Muscle of back (tissue), 11 donors: Measurements from ENCODE around the gene PVALB. TPM values are rescaled to one million over a fixed set of nuclear protein-coding genes. Genes with fewer than 3 reads are reported as not detected.
"Not testable (repeated sequence)": the region's sequence is repeated elsewhere in the genome, so short reads cannot be mapped to it uniquely, and the experiment has no call there.

Experiments used
- DNase-seq, 3 donors: peaks; one replicate each; pipeline versions ENCODE4 v3.0.0 to v3.0.0-alpha.2; 2013
- polyA plus RNA-seq, 10 donors: library from polyadenylated mRNA; unstranded; fragments of 120-200 nt; gene quantifications; one replicate each; pipeline ENCODE4 v1.2.1, GENCODE V29; 2013; ENCODE audit not compliant: insufficient read length in 10 of 10

Gene PVALB
- polyA plus RNA-seq, 10 donors, result 5.4 to 14.3 (median 9.1) TPM

- DNase-seq, result no peak
Measured at GRCh38 chr22:36759481-36760159, 57.2 kb downstream of the PVALB start.

DNA sequence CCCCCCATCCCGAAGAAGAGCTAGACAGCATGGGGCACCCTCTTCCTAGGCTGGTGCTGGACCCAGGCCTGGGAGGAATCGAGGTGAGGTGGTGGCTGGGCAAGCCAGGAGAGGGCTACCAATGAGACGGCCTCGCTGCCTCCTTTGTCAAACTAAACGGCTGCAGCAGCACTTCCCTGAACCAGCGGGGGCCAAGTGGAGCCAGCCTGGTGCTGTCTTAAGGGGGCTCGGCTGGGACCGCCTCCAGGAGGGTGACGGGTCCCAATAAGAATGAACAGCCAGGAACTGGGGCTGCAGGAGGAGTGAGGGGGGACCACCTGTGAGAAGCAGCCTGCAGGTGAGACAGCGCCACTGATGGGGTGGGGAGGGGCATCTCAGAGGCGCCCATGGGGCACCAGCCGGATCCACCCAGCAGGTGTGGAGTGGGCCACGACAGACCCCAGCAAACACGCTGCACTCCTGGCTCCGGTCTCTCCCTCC lies 58.0 kb downstream of the PVALB start:
- DNase-seq, result no peak

- DNase-seq, result peak; percentile 30 to 63 (median 33)
Measured at GRCh38 chr22:36757668-36758211, 59.1 kb downstream of the PVALB start.

DNA sequence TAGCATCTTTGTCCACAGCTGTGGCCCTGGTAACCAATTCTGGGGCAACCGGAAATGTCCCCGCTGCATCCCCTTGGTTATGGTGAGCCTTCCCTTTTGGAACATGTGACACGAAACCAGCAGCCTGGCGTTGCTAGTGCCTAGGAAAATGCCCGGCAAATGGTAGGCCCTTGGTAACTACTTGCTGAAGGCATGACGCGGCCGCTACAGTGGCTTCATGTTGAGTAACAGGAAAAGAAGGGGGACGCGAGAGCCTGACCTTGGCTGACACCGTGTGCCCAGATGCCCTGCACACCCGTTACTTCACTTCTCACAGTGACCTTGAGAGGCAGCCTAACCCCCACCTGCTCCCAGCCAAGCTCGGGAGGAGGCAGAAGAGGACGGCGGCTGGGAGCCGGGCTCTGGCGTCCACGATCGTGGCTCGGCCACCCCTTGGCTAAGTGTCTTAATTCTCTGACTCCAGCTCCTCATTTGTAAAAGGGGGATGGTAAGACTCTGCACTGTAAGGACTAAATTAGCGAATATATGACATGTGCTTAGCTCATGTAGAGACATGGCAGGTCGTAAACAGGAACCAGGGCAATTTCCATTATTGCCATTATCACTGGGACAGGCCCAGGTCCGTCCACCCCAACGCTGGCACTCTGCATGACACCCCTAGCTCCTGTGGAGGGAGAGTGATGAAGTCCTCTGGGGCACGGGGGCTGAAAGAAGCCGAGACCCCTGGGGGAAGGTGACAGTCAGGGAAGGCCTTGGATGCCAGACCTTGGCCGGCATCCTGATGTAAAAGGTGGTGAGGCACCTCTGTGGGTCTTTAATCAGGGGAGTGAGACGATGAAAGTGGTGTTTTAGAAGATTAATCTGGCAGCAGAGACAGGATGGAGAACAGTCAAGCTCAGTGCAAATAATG lies 59.8 kb downstream of the PVALB start:
- no peak for DNase-seq

GRCh38 chr22:36756031-36756430 lies 60.8 kb downstream of the PVALB start:
- no peak for DNase-seq

DNA sequence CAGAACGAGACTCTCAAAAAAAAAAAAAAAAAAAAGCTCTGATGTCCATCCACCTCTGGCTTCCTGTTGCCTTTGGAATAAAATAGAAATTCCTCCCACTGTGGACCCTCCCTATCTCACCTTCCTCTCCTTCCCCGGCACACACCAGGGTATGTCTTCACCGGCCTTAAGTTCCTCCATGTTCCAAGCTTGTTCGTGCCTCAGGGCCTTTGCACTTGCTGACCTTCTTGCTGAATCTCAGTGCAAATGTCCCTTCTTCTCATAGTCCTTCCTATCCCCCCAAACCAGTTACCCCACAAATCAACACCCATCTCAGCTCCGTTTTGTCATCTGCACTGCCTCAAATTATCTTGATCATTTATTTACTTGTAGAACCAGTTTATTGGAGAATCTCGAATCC lies 61.5 kb downstream of the PVALB start:
- DNase-seq, result no peak

DNA sequence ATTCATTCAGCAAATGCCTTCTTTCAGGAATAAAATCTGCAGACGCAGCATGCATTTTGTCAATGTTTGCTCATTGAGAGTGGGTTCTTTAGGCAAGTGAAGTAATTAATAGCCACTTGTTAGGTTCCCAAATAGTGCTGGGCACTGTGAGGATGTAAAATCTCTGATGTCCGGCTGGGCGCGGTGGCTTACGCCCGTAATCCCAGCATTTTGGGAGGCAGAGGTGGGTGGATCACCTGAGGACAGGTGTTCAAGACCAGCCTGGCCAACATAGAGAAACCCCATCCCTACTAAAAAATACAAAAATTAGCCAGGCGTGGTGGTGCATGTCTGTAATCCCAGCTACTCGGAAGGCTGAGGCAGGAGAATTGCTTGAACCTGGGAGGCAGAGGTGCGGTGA lies 62.0 kb downstream of the PVALB start:
- DNase-seq, result not testable (repeated sequence)

DNA sequence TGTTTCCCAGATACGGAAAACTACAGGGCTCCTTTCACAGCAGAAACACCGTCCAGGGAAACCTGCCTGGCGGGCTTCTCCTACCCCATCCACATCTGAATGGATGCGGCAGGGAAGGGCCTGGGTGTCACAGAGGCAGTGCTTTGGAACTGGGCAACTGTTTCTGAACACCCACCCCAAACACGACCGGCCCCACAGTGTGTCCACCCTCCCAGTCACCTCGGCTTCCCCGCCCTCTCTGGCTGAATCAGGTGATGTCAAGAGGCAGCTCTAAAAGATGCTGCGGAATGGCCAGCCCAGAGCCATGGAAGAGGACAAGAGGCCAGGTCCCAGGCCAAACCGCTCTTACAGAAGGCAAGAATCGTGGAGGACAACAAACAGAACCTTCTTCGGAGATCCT lies 62.9 kb downstream of the PVALB start:
- no peak for DNase-seq

DNA sequence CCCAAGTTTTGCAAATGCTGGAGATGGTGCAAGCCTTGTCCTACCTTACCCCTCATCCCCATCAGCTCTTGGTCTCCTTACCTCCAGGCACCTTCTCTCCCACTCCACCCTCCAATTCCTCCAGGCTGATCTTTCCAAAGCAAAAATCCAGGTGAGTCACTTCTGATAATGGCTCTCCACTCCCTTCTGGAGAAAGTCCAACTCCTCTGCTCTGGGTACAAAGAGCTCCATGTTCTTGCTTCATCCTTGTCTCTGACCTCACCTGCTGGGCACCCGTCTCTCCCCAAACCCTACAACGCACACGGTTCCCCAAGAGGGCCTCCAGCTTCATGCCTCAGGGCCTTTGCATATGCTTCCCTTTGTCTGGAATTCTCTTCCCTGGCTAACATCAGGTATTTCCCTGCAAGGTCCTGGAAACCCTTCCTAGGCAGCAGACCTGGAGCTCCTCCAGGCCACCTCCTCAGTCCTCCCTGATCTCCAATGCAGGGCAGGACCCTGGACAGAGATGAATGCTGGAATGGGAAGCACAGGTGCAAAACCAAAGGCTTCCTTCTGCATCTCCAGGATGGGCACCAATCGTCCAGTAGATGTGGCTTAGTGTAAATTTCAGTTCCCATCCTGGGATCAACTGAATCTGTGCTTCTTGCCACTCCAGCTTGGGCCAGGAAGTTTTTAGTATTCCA lies 63.6 kb downstream of the PVALB start:
- DNase-seq, result no peak

Other genes starting within 250 kb of the PVALB start
- gene CACNG2, start 113.3 kb downstream of the PVALB start, polyA plus RNA-seq, result under 1 TPM in 1 of 10 donors, not detected in 9; 0.08 TPM
- gene IFT27, start 40.9 kb downstream of the PVALB start, polyA plus RNA-seq, result 10 to 100 TPM; 19.2 to 31.2 (median 25.1) TPM
- gene NCF4, start 44.0 kb upstream of the PVALB start, polyA plus RNA-seq, result 1 to 10 TPM; 2.9 to 6.8 (median 3.9) TPM
- 1 to 10 TPM; 1.7 to 3.5 (median 2.4) TPM for gene CSF2RB, start 96.6 kb upstream of the PVALB start, polyA plus RNA-seq
- 10 to 100 TPM; 11.3 to 18.4 (median 15.3) TPM for gene TST, start 202.4 kb upstream of the PVALB start, polyA plus RNA-seq
- gene MPST, start 202.7 kb upstream of the PVALB start, polyA plus RNA-seq, result 10 to 100 TPM; 30.9 to 53.0 (median 42.7) TPM
- 10 to 100 TPM; 11.2 to 23.3 (median 16.5) TPM for gene KCTD17, start 234.7 kb upstream of the PVALB start, polyA plus RNA-seq